ENCODE results near the gene OXGR1. TPM values are rescaled to one million over a fixed set of nuclear protein-coding genes. Genes with fewer than 3 reads are reported as not detected.

The OXGR1 gene
- total and polyA plus RNA-seq, 9 of the 15 experiments (the other 6 are each of a cell fraction or from before 2014, with no cell fraction given), result 0.03 TPM; not detected in 8

DNA sequence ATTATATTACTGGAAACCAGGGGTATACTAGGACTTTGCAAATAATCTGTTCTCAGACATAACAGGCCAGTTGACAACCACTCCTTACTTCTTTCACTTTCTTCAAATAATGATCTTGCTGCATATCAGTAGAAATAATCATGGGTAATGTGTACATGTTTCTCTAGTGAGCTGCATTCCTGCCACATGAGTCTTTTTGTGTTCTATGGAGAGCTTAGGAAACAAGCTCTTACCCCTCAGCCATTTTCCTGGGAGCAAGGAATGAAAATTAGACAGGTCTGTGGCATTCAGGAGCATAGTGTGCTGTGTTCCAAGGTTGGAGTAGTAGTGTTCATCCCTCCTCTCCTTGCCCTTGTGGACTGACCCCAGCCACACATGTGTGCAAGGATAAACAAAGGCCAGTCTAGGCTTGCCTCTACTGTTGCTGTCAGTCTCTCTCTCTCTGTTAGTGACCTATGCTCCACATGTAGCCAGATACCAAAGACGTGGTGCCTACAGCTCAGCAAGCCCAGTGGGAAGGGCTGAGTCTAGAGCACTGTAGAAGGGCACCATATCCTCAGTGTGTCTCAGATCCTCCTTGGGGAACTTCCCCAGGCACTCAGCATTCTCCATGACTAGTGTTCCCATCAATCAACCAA, 11.5 kb upstream of the OXGR1 start:
- no peak for FAIRE-seq
- no TSS peak for BruUV-seq (replicated peaks)
- TF ChIP-seq HMBOX1 (IDR thresholded peaks at IDR 0.05) (no peak), FOS (IDR thresholded peaks at IDR 0.05; ENCODE audit: extremely low read depth, insufficient read length) (no peak), NR3C1 (CRISPR knock-in tag; IDR thresholded peaks at IDR 0.05) (no peak), XRCC5 (IDR thresholded peaks at IDR 0.05; ENCODE audit: low read depth, low read length) (no peak), TRIM24 (IDR thresholded peaks at IDR 0.05) (no peak), ZNF766 (CRISPR knock-in tag; conservative IDR thresholded peaks at IDR 0.05) (no peak), NCOA1 (IDR thresholded peaks at IDR 0.05; ENCODE audit: low read depth) (no peak), HDAC6 (IDR thresholded peaks at IDR 0.05; ENCODE audit: low read depth, low read length) (no peak), ZNF449 (CRISPR knock-in tag; IDR thresholded peaks at IDR 0.05) (no peak), BCOR (IDR thresholded peaks at IDR 0.05) (no peak)
- TF ChIP-seq, protein P1, sequence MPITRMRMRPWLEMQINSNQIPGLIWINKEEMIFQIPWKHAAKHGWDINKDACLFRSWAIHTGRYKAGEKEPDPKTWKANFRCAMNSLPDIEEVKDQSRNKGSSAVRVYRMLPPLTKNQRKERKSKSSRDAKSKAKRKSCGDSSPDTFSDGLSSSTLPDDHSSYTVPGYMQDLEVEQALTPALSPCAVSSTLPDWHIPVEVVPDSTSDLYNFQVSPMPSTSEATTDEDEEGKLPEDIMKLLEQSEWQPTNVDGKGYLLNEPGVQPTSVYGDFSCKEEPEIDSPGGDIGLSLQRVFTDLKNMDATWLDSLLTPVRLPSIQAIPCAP (CRISPR knock-in tag; IDR thresholded peaks at IDR 0.05; ENCODE audit: borderline replicate concordance), result no peak
- TF ChIP-seq, protein P2, sequence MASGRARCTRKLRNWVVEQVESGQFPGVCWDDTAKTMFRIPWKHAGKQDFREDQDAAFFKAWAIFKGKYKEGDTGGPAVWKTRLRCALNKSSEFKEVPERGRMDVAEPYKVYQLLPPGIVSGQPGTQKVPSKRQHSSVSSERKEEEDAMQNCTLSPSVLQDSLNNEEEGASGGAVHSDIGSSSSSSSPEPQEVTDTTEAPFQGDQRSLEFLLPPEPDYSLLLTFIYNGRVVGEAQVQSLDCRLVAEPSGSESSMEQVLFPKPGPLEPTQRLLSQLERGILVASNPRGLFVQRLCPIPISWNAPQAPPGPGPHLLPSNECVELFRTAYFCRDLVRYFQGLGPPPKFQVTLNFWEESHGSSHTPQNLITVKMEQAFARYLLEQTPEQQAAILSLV (tag; IDR thresholded peaks at IDR 0.05), result no peak
- Histone ChIP-seq H3K27me3 (ENCODE audit: control insufficient read depth in 2 of 2, insufficient read depth in 2 of 2, low read length in 2 of 2) (no peaks in the 10 kb centered on the region), H3K9me1 (ENCODE audit: control insufficient read depth, insufficient read depth, low read length) (no peaks in the 10 kb centered on the region), H4K20me1 (replicated peaks; ENCODE audit: control insufficient read depth, insufficient read depth, low read length) (no peaks in the 10 kb centered on the region), H3K9me3 (replicated peaks; ENCODE audit: control insufficient read depth, insufficient read depth, low read depth, low read length) (no peaks in the 10 kb centered on the region), H3K36me3 (ENCODE audit: control insufficient read depth, insufficient read depth, low read length) (no peaks in the 10 kb centered on the region), H3K27ac (ENCODE audit: extremely low read depth, low read depth, low read length) (no peak overlapping the region), H3K9ac (ENCODE audit: insufficient read depth in 1 of 2, low read depth in 2 of 2, low read length in 2 of 2) (no peak overlapping the region), H3K79me2 (ENCODE audit: control insufficient read depth, insufficient read depth, low read length) (no peaks in the 10 kb centered on the region), H3K4me3 (no peak overlapping the region), H3K4me2 (ENCODE audit: insufficient read depth, low read length) (no peak overlapping the region), H2AFZ (ENCODE audit: low read depth, low read length) (no peak overlapping the region), H3K4me1 (replicated peaks in 1 of 2; ENCODE audit: control insufficient read depth in 2 of 2, insufficient read depth in 2 of 2, low read length in 2 of 2) (no peaks in the 10 kb centered on the region)
- ChIA-PET POLR2A (interaction anchor here (0.7 kb wide), 1 partner anchor 21 kb away, joined by 3 read pairs; no protein-coding TSS in a partner anchor), CTCF (ENCODE audit: low intra/inter-chr PET ratio) (no interaction called here)
- no peak for ATAC-seq
- intact Hi-C loops (cut with micrococcal nuclease), result no loop called here
- whole genome bisulfite sequencing (ENCODE audit: insufficient coverage, low coverage, missing lambda C conversion rate), result 0% methylated on average over 1 of the region's 1 CpG
- in situ Hi-C loops (cut with MboI), result loop anchor here (10.0 kb wide), 1 partner anchor 559 kb away; no protein-coding TSS in a partner anchor
- no peak for DNase-seq (ENCODE audit: extremely low read depth in 1 of 4, low spot score in 3 of 4)

All from K562 (cell line).